Left ventricle myocardium inferior (tissue), 1 donor: ENCODE measurements around the gene FAM53A. TPM values are rescaled to one million over a fixed set of nuclear protein-coding genes. Genes with fewer than 3 reads are reported as not detected.

Source experiments
- DNase-seq: peaks from one replicate; pipeline ENCODE4 v3.0.0-alpha.2; 2020
- H3K27ac ChIP-seq: fragments of 200-600 bp; replicated peaks from 2 replicates; pipeline ENCODE4 v1.8.0; 2021
- H3K27me3 ChIP-seq: fragments of 200-600 bp; 2 replicates; pipeline ENCODE4 v1.8.0; 2021; ENCODE audit warnings: low read depth
- H3K36me3 ChIP-seq: fragments of 200-600 bp; 2 replicates; pipeline ENCODE4 v1.8.0; 2021
- H3K4me1 ChIP-seq: fragments of 200-600 bp; 2 replicates; pipeline ENCODE4 v1.8.0; 2021
- H3K4me3 ChIP-seq: fragments of 200-600 bp; 2 replicates; pipeline ENCODE4 v1.8.0; 2021; ENCODE audit warnings: mild to moderate bottlenecking, moderate library complexity
- H3K9me3 ChIP-seq: fragments of 200-600 bp; replicated peaks from 2 replicates; pipeline ENCODE4 v1.8.0; 2021
- intact Hi-C: fragments of 100-400 bp; cut with micrococcal nuclease; formaldehyde crosslinking; loops from one replicate; pipeline ENCODE4 v1.11.0; 2022
- total RNA-seq: library from RNA; stranded (reverse); fragmentation: NEBNext Ultra II Directional; extraction: Animal tissue kit (Norgen Biotek cat#: 25700); gene quantifications from one replicate; pipeline ENCODE4 v1.2.1, GENCODE V29; 2021
- TF ChIP-seq, protein P1 (sequence below): fragments of 200-600 bp; IDR thresholded peaks from 2 replicates; pipeline ENCODE4 v1.8.0; 2021; ENCODE audit warnings: antibody characterized with exemption, mild to moderate bottlenecking, borderline replicate concordance
- donor health status: DM: no; HTN: yes; CAD: no; lungs with severe emphysema.

FAM53A gene
- total RNA-seq, 1 donor from 2014 or later = 0.71 TPM

DNA sequence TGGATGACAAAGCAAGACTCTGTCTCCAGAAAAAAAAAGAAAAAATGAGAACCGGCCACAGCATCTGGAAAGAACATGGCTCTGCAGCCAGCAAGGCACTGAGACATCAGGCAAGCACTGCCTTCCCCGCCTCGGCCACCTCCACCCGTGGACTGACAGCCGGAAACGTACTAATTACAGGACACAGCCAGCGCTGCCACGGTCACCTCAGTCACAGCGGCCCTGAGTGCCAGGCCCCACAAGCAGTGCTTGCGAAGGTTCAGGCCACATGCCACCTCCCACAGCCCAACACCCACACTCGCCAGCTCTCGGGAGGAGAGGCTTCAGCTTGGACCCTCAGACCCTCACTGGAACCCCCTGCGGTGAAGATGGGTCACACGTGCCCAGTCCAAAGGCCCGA, 16.8 kb downstream of the FAM53A start:
- no peak overlapping the region for H3K4me3 ChIP-seq
- intact Hi-C loops = no loop called here
- TF ChIP-seq, protein P1, sequence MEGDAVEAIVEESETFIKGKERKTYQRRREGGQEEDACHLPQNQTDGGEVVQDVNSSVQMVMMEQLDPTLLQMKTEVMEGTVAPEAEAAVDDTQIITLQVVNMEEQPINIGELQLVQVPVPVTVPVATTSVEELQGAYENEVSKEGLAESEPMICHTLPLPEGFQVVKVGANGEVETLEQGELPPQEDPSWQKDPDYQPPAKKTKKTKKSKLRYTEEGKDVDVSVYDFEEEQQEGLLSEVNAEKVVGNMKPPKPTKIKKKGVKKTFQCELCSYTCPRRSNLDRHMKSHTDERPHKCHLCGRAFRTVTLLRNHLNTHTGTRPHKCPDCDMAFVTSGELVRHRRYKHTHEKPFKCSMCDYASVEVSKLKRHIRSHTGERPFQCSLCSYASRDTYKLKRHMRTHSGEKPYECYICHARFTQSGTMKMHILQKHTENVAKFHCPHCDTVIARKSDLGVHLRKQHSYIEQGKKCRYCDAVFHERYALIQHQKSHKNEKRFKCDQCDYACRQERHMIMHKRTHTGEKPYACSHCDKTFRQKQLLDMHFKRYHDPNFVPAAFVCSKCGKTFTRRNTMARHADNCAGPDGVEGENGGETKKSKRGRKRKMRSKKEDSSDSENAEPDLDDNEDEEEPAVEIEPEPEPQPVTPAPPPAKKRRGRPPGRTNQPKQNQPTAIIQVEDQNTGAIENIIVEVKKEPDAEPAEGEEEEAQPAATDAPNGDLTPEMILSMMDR = no peak
- no peak overlapping the region for H3K27ac ChIP-seq
- H3K27me3 ChIP-seq = no peaks in the 10 kb centered on the region
- H3K36me3 ChIP-seq = no peaks in the 10 kb centered on the region
- no peaks in the 10 kb centered on the region for H3K9me3 ChIP-seq
- no peak for DNase-seq
- H3K4me1 ChIP-seq = peaks cover 13% of the 10 kb centered on the region

DNA sequence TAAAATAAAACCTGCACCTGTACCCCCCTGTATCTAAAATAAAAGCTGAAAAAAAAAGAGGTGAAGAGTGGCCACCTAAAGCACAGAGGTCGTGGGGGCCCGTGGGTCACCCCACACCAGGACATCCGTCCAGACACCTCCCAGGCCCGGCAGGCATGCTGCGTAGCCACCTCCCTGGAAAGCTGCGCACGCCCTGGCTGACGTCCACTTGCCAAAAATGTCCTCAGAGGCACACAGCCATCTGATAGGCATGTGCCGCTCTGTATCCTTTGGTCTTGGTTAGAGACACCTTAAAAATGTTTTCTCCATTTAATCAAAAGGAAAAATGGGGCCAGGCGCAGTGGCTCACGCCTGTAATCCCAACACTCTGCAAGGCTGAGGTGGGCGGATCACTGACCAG, 17.7 kb downstream of the FAM53A start:
- Histone ChIP-seq H3K4me3 (no peak overlapping the region), H3K4me1 (peaks cover 13% of the 10 kb centered on the region), H3K9me3 (no peaks in the 10 kb centered on the region), H3K36me3 (no peaks in the 10 kb centered on the region), H3K27me3 (no peaks in the 10 kb centered on the region), H3K27ac (peak overlapping the region; percentile 75)
- DNase-seq = peak; percentile 70
- TF ChIP-seq, protein P1 = no peak
- intact Hi-C loops = no loop called here

DNA sequence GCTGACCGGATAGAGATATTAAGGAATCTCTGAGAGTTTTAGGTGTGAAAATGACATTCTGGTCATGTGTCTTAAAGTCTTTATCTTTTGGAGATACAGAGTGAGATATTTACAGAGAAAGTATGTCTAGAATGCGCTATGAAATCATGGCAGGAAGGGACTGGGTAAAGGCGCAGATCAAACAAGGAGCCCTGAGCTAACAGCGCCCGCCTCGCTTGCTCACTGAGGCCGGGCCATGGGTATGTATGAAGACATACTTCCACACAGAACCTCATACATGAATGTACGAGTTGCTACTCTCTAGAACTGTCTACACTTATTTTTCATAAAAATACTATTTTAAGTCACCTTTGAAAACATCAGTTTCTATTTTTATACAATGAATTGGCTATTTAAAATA, 20.0 kb downstream of the FAM53A start:
- Histone ChIP-seq H3K27ac (no peak overlapping the region), H3K27me3 (no peaks in the 10 kb centered on the region), H3K4me3 (no peak overlapping the region), H3K36me3 (no peaks in the 10 kb centered on the region), H3K9me3 (no peaks in the 10 kb centered on the region), H3K4me1 (peaks cover 13% of the 10 kb centered on the region)
- DNase-seq = no peak
- TF ChIP-seq, protein P1 = no peak
- intact Hi-C loops = no loop called here

DNA sequence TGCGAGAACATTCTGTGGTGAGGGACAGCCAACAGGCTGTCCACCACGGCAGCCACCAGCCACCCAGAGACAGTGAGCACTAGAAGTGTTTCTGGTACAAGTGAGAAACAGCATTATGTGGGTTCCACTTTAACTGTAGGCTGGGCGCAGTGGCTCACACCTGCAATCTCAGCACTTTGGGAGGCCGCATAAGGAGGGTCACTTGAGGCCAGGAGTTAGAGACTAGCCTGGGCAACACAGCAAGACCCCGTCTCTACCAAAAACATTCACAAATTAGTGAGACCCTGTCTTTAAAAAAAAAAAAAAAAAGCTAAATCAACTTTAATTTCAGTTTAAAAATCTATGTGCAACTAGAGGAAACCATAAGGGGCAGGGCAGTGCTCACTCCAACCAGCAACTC, 20.6 kb downstream of the FAM53A start:
- intact Hi-C loops = no loop called here
- no peaks in the 10 kb centered on the region for H3K27me3 ChIP-seq
- H3K4me3 ChIP-seq = no peak overlapping the region
- TF ChIP-seq, protein P1 = no peak
- no peaks in the 10 kb centered on the region for H3K9me3 ChIP-seq
- no peaks in the 10 kb centered on the region for H3K36me3 ChIP-seq
- H3K4me1 ChIP-seq = peaks cover 12% of the 10 kb centered on the region
- H3K27ac ChIP-seq = no peak overlapping the region
- DNase-seq = no peak

DNA sequence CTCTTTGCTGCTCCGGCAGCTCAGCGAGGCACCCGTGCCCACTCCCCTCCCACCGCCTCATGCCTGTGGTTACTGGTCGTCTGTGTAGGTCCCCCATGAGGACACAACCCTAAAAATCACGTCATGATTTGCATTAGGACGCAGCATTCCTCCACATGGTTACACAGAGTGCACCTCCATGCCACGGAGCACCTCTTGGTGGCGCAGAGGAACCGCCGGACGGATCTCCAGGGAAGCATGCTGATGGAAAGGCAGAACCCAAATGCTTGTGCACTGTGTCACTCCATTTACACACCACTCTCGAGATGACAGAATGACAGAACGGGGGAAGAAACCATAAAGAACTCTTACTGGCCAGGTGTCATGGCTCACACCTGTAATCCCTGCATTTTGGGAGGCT, 22.4 kb downstream of the FAM53A start:
- intact Hi-C loops = no loop called here
- H3K4me3 ChIP-seq = no peak overlapping the region
- H3K4me1 ChIP-seq = peaks cover 4% of the 10 kb centered on the region
- DNase-seq = no peak
- no peaks in the 10 kb centered on the region for H3K36me3 ChIP-seq
- H3K27ac ChIP-seq = no peak overlapping the region
- no peaks in the 10 kb centered on the region for H3K9me3 ChIP-seq
- TF ChIP-seq, protein P1 = no peak
- no peaks in the 10 kb centered on the region for H3K27me3 ChIP-seq
